ENCODE data around the gene PAX9. TPM values are rescaled to one million over a fixed set of nuclear protein-coding genes. Genes with fewer than 3 reads are reported as not detected.

Gene PAX9
- total RNA-seq, result 10 to 100 TPM in 1 of 2 donors, 1 to 10 TPM in 1; 4.9 to 11.1 TPM

GRCh38 chr14:36661506-36662257 lies at the start of gene PAX9:
Gene PAX9, plus strand, starts transcription at chr14:36661860. Its CDS starts 230 bp downstream, at chr14:36662090.
- no peaks in the 10 kb centered on the region for H3K27me3 ChIP-seq (replicated peaks; ENCODE audit: insufficient read depth)
- 1% methylated on average over 44 of the region's 44 CpGs for WGBS
- H3K27ac ChIP-seq, result peak within 1 kb of the TSS; percentile 80 to 90
- no peaks in the 10 kb centered on the region for H3K36me3 ChIP-seq
- H3K4me1 ChIP-seq (replicated peaks), result no peaks in the 10 kb centered on the region
- DNase-seq (ENCODE audit: low spot score), result peak; percentile 96
- TF ChIP-seq CTCF (IDR thresholded peaks at IDR 0.05) (no peak), POLR2A (IDR thresholded peaks at IDR 0.05) (peak; percentile 58), POLR2AphosphoS5 (IDR thresholded peaks at IDR 0.05) (peak; percentile 60)
- no peaks in the 10 kb centered on the region for H3K9me3 ChIP-seq
- peak within 1 kb of the TSS; percentile 37 to 53 for H3K4me3 ChIP-seq
- intact Hi-C loops (cut with DNase I), result no loop called here

- DNase-seq (ENCODE audit: low spot score), result no peak
- Histone ChIP-seq H3K36me3 (no peaks in the 10 kb centered on the region), H3K9me3 (no peaks in the 10 kb centered on the region), H3K4me3 (no peak overlapping the region), H3K27ac (no peak overlapping the region), H3K4me1 (replicated peaks) (no peaks in the 10 kb centered on the region), H3K27me3 (replicated peaks; ENCODE audit: insufficient read depth) (no peaks in the 10 kb centered on the region)
- no peak for TF ChIP-seq POLR2A (IDR thresholded peaks at IDR 0.05)
- no peak for TF ChIP-seq CTCF (IDR thresholded peaks at IDR 0.05)
- TF ChIP-seq POLR2AphosphoS5 (IDR thresholded peaks at IDR 0.05), result no peak
- intact Hi-C loops (cut with DNase I), result no loop called here
- 62% methylated on average over 5 of the region's 5 CpGs for WGBS
These were observed 43.8 kb upstream of the PAX9 start for GRCh38 chr14:36617824-36618223.

GRCh38 chr14:36618641-36619040 lies 43.0 kb upstream of the PAX9 start:
- H3K36me3 ChIP-seq, result no peaks in the 10 kb centered on the region
- H3K4me3 ChIP-seq, result no peak overlapping the region
- WGBS, result 51% methylated on average over 2 of the region's 2 CpGs
- H3K27me3 ChIP-seq (replicated peaks; ENCODE audit: insufficient read depth), result no peaks in the 10 kb centered on the region
- no peak for DNase-seq (ENCODE audit: low spot score)
- no peaks in the 10 kb centered on the region for H3K9me3 ChIP-seq
- no peak overlapping the region for H3K27ac ChIP-seq
- TF ChIP-seq POLR2AphosphoS5 (IDR thresholded peaks at IDR 0.05), result no peak
- no peak for TF ChIP-seq CTCF (IDR thresholded peaks at IDR 0.05)
- TF ChIP-seq POLR2A (IDR thresholded peaks at IDR 0.05), result no peak
- intact Hi-C loops (cut with DNase I), result no loop called here
- no peaks in the 10 kb centered on the region for H3K4me1 ChIP-seq (replicated peaks)

- Histone ChIP-seq H3K4me3 (no peak overlapping the region), H3K4me1 (replicated peaks) (no peaks in the 10 kb centered on the region), H3K9me3 (no peaks in the 10 kb centered on the region), H3K36me3 (no peaks in the 10 kb centered on the region), H3K27me3 (replicated peaks; ENCODE audit: insufficient read depth) (no peaks in the 10 kb centered on the region), H3K27ac (no peak overlapping the region)
- no peak for TF ChIP-seq CTCF (IDR thresholded peaks at IDR 0.05)
- TF ChIP-seq POLR2AphosphoS5 (IDR thresholded peaks at IDR 0.05), result no peak
- TF ChIP-seq POLR2A (IDR thresholded peaks at IDR 0.05), result no peak
- DNase-seq (ENCODE audit: low spot score), result no peak
- WGBS, result 45% methylated on average over 3 of the region's 3 CpGs
- intact Hi-C loops (cut with DNase I), result no loop called here
These were observed 42.5 kb upstream of the PAX9 start for GRCh38 chr14:36619131-36619530.

- Histone ChIP-seq H3K4me1 (replicated peaks) (no peaks in the 10 kb centered on the region), H3K27me3 (replicated peaks; ENCODE audit: insufficient read depth) (no peaks in the 10 kb centered on the region), H3K9me3 (no peaks in the 10 kb centered on the region), H3K27ac (no peak overlapping the region), H3K36me3 (no peaks in the 10 kb centered on the region), H3K4me3 (no peak overlapping the region)
- TF ChIP-seq POLR2A (IDR thresholded peaks at IDR 0.05) (no peak), POLR2AphosphoS5 (IDR thresholded peaks at IDR 0.05) (no peak), CTCF (IDR thresholded peaks at IDR 0.05) (no peak)
- DNase-seq (ENCODE audit: low spot score), result no peak
- WGBS, result 73% methylated on average over 2 of the region's 2 CpGs
- intact Hi-C loops (cut with DNase I), result no loop called here
These were observed 41.8 kb upstream of the PAX9 start for GRCh38 chr14:36619853-36620252.
